Measurements from ENCODE around the gene PPP1R10. TPM values are rescaled to one million over a fixed set of nuclear protein-coding genes. Genes with fewer than 3 reads are reported as not detected.
A peak's percentile ranks its signal among the peaks of the same experiment; 100 is the strongest.

The PPP1R10 gene
- total and polyA plus RNA-seq, 2 of the 13 experiments (the other 11 are each of a cell fraction or from before 2014, with no cell fraction given), result 26.3 to 38.4 TPM

GRCh38 chr6:30616811-30617564 lies at the start of gene PPP1R10 (continued):
- TF ChIP-seq HNF1A (IDR thresholded peaks at IDR 0.05; ENCODE audit: low read depth) (no peak), HNF1A (CRISPR knock-in tag; IDR thresholded peaks at IDR 0.05; ENCODE audit: borderline replicate concordance) (peak; percentile 18; the same call in 1 of the 2 replicates), NFATC3 (CRISPR knock-in tag; IDR thresholded peaks at IDR 0.05) (no peak), CCAR2 (optimal IDR thresholded peaks at IDR 0.05; ENCODE audit: low read depth, low read length) (no peak), ZNF501 (CRISPR knock-in tag; IDR thresholded peaks at IDR 0.05) (peak; percentile 85; the same call in 1 of the 2 replicates), ZNF543 (CRISPR knock-in tag; IDR thresholded peaks at IDR 0.05) (0 out of 2 replicates have a peak, but pooled peaks have one; percentile 77), ZNF724P (CRISPR knock-in tag; IDR thresholded peaks at IDR 0.05; ENCODE audit: borderline replicate concordance) (no peak), ZNF451 (CRISPR knock-in tag; IDR thresholded peaks at IDR 0.05) (peak; percentile 71; the same call in 1 of the 2 replicates), ZSCAN20 (CRISPR knock-in tag; IDR thresholded peaks at IDR 0.05; ENCODE audit: borderline replicate concordance) (peak; percentile 71; the same call in 1 of the 2 replicates), SRSF4 (IDR thresholded peaks at IDR 0.05; ENCODE audit: low read depth, low read length, poor library complexity, severe bottlenecking) (peak; percentile 88), AFF4 (CRISPR knock-in tag; IDR thresholded peaks at IDR 0.05) (peak; percentile 97), HOXD1 (CRISPR knock-in tag; IDR thresholded peaks at IDR 0.05) (peak; percentile 43; the same call in 1 of the 2 replicates), ZSCAN22 (CRISPR knock-in tag; IDR thresholded peaks at IDR 0.05) (no peak), MTF2 (CRISPR knock-in tag; IDR thresholded peaks at IDR 0.05; ENCODE audit: borderline replicate concordance) (no peak), HNRNPL (IDR thresholded peaks at IDR 0.05; ENCODE audit: low read depth, low read length) (peak; percentile 79), PAXIP1 (CRISPR knock-in tag; conservative IDR thresholded peaks at IDR 0.05) (peak; percentile 57), ZZZ3 (CRISPR knock-in tag; IDR thresholded peaks at IDR 0.05; ENCODE audit: borderline replicate concordance) (no peak), ZBTB42 (CRISPR knock-in tag; IDR thresholded peaks at IDR 0.05) (no peak)
